Measurements from ENCODE around the gene ITSN2. TPM values are rescaled to one million over a fixed set of nuclear protein-coding genes. Genes with fewer than 3 reads are reported as not detected.

The ITSN2 gene
- total and polyA plus RNA-seq, 2 of the 8 experiments (the other 6 are each of a cell fraction or from before 2014, with no cell fraction given) = 9.3 to 17.0 TPM

GRCh38 chr2:24209389-24210105 lies 150.8 kb downstream of the ITSN2 start:
- H3K18ac ChIP-seq (ENCODE audit: extremely low read depth, low read length) = no peak overlapping the region
- H2BK15ac ChIP-seq (ENCODE audit: low read length) = no peak overlapping the region
- no peaks in the 10 kb centered on the region for H4K20me1 ChIP-seq (replicated peaks in 1 of 2; ENCODE audit: control insufficient read depth in 1 of 2, insufficient read depth in 2 of 2, low read length in 2 of 2)
- no peak overlapping the region for H3K56ac ChIP-seq (replicated peaks; ENCODE audit: insufficient read length, low read depth, low read length)
- ChIA-PET POLR2A (ENCODE audit: partially characterized antibody) (no interaction called here), CTCF (ENCODE audit: partially characterized antibody) (interaction anchor here (1.7 kb wide), 1 partner anchor 9 kb away, joined by 7 read pairs; no protein-coding TSS in a partner anchor)
- no peak overlapping the region for H3K4me2 ChIP-seq (ENCODE audit: insufficient read depth in 1 of 2, low read depth in 2 of 2, low read length in 2 of 2)
- H3K4ac ChIP-seq (replicated peaks; ENCODE audit: insufficient read length, low read depth, low read length) = no peak overlapping the region
- H2AK5ac ChIP-seq (ENCODE audit: low read depth, low read length) = no peak overlapping the region
- H4K8ac ChIP-seq (ENCODE audit: extremely low read depth, insufficient read depth, low read length) = no peak overlapping the region
- no peak overlapping the region for H3K27ac ChIP-seq (ENCODE audit: low read depth, low read length)
- no peak overlapping the region for H3K23ac ChIP-seq (ENCODE audit: insufficient read length)
- H3K14ac ChIP-seq (ENCODE audit: insufficient read length) = no peak overlapping the region
- H2BK20ac ChIP-seq (ENCODE audit: low read length) = no peak overlapping the region
- FAIRE-seq (no peak), DNase-seq (ENCODE audit: low read depth in 1 of 2, low spot score in 2 of 2) (no peak)
- no peak for TF ChIP-seq SP4 (IDR thresholded peaks at IDR 0.05; ENCODE audit: low read length)
- no peak for TF ChIP-seq CBX5 (IDR thresholded peaks at IDR 0.05; ENCODE audit: low read depth, low read length)
- no peak overlapping the region for H4K5ac ChIP-seq (ENCODE audit: insufficient read length, low read depth, low read length)
- no peaks in the 10 kb centered on the region for H3K27me3 ChIP-seq (replicated peaks in 1 of 4; ENCODE audit: control insufficient read depth in 3 of 4, extremely low read depth in 1 of 4, insufficient read depth in 3 of 4, low read length in 3 of 4)
- no peaks in the 10 kb centered on the region for H3K9me3 ChIP-seq (ENCODE audit: insufficient read depth in 2 of 2, low read depth in 1 of 2, low read length in 1 of 2)
- 89% methylated on average over 17 of the region's 17 CpGs; no CpG with 5 or more reads in 1 of the 2 experiments for WGBS, 2 experiments (ENCODE audit: extremely low coverage in 1 of 2, insufficient coverage in 1 of 2, insufficient read length in 1 of 2, insufficient replicate concordance in 2 of 2, low coverage in 1 of 2, low lambda C conversion rate in 2 of 2, missing lambda C conversion rate in 1 of 2)
- H2BK12ac ChIP-seq (ENCODE audit: low read depth, low read length) = no peak overlapping the region
- H2BK120ac ChIP-seq (replicated peaks; ENCODE audit: low read depth, low read length) = no peak overlapping the region
- H3K23me2 ChIP-seq (ENCODE audit: low read depth, low read length) = no peaks in the 10 kb centered on the region
- H3K4me1 ChIP-seq (replicated peaks in 1 of 4; ENCODE audit: control insufficient read depth in 3 of 4, insufficient read depth in 4 of 4, low read length in 3 of 4) = no peaks in the 10 kb centered on the region; a peak in 1 of 7 replicates
- H3K79me1 ChIP-seq (ENCODE audit: low read depth, low read length) = no peaks in the 10 kb centered on the region
- H3K9ac ChIP-seq (replicated peaks in 1 of 4; ENCODE audit: extremely low read depth in 1 of 4, low read depth in 3 of 4, low read length in 3 of 4) = no peak overlapping the region
- no peak overlapping the region for H2BK5ac ChIP-seq (ENCODE audit: low read depth, low read length)
- no peak overlapping the region for H2AFZ ChIP-seq (ENCODE audit: low read length)
- no peaks in the 10 kb centered on the region for H3K36me3 ChIP-seq (ENCODE audit: control insufficient read depth in 2 of 4, insufficient read depth in 4 of 4, low read length in 3 of 4)
- no peaks in the 10 kb centered on the region for H3K79me2 ChIP-seq (ENCODE audit: control insufficient read depth in 1 of 2, insufficient read depth in 2 of 2, low read length in 2 of 2)
- H3K4me3 ChIP-seq (ENCODE audit: extremely low read depth in 1 of 4, insufficient read depth in 2 of 4, low read depth in 3 of 4, low read length in 4 of 4) = no peak overlapping the region
- H4K91ac ChIP-seq (replicated peaks; ENCODE audit: insufficient read length, low read length) = no peak overlapping the region

Data from H1 (cell line).